Chondrocyte (in vitro differentiated cells): ENCODE data around the gene SELENOO. TPM values are rescaled to one million over a fixed set of nuclear protein-coding genes. Genes with fewer than 3 reads are reported as not detected.
A peak's percentile ranks its signal among the peaks of the same experiment; 100 is the strongest.

Experiments
- DNase-seq: peaks from one replicate; pipeline ENCODE4 v3.0.0; 2021; ENCODE audit warnings: mixed read lengths, low spot score
- H3K27ac Mint-ChIP-seq: one replicate; pipeline ENCODE4 v1.8.0; 2021; ENCODE audit warnings: mild to moderate bottlenecking, moderate library complexity, mixed read lengths; ENCODE audit not compliant: unreplicated experiment
- H3K27me3 Mint-ChIP-seq: 2 replicates; pipeline ENCODE4 v1.8.0; 2021; ENCODE audit warnings: low read depth, mixed read lengths
- H3K36me3 Mint-ChIP-seq: 2 replicates; pipeline ENCODE4 v1.8.0; 2021; ENCODE audit warnings: low read depth, mixed read lengths
- H3K4me1 Mint-ChIP-seq: 2 replicates; pipeline ENCODE4 v1.8.0; 2021; ENCODE audit warnings: low read depth, mild to moderate bottlenecking, mixed read lengths
- H3K4me3 Mint-ChIP-seq: one replicate; pipeline ENCODE4 v1.8.0; 2021; ENCODE audit warnings: mild to moderate bottlenecking, moderate library complexity, mixed read lengths; ENCODE audit not compliant: unreplicated experiment
- H3K9me3 Mint-ChIP-seq: 2 replicates; pipeline ENCODE4 v1.8.0; 2021; ENCODE audit warnings: low read depth, mixed read lengths
- total RNA-seq: library from RNA; stranded (reverse); gene quantifications from 3 replicates; pipeline ENCODE4 v1.2.1, GENCODE V29; 2021
- TF ChIP-seq, protein P1 (sequence below): fragments of 200-600 bp; sonication (generic); IDR thresholded peaks from 2 replicates; pipeline ENCODE4 v1.5.0; 2021; ENCODE audit warnings: antibody characterized with exemption, mild to moderate bottlenecking, moderate library complexity

Gene SELENOO
- total RNA-seq, 1 donor from 2014 or later, result 17.1 TPM

DNA sequence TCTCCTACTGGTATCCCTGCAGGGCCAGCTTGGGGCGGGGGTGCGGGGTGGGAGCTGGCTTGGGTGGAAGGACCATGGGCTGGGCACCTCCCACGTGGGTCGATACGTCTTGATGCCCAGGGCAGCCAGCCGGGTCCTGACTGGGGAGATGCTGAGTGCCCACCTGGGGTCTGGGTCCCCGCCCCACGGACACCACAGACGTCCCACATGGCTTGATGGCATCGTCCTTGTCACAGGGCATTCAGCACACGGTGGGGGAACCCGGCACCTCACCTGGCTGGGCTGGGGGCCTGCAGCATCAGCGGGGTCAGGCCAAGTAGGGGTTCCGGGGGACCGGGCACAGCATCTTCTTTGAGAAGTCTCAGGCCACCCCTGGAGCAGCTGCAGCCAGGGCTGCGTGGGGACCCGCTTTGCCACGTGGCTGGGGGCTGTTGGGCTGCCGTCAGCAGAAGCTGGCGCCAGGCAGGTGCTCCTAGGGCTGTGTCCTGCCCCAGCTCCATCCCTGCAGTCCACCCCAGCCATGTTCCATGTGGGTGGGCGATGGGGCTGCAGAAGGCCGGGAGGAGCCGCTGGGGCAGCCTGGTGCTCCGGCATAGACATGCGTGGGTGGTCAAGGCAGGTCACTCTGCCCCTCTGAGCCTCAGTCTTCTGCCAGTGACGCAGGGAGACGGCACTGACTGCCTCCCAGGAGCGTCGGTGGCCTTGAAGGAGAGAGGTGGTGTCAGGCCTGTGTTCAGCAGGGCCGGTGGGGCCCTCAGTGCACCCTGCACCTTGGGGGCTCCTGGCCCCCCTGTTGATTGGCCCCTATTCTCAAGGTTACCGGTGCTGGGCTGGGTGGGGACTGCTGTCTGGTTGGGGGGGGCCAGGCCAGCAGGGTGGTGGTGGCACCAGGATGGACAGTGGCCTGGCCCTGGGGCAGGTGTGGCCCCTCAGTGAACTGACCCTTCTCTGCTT is 8.4 kb downstream of the SELENOO start:
- H3K4me1 Mint-ChIP-seq, result peaks cover 6% of the 10 kb centered on the region
- TF ChIP-seq, protein P1, sequence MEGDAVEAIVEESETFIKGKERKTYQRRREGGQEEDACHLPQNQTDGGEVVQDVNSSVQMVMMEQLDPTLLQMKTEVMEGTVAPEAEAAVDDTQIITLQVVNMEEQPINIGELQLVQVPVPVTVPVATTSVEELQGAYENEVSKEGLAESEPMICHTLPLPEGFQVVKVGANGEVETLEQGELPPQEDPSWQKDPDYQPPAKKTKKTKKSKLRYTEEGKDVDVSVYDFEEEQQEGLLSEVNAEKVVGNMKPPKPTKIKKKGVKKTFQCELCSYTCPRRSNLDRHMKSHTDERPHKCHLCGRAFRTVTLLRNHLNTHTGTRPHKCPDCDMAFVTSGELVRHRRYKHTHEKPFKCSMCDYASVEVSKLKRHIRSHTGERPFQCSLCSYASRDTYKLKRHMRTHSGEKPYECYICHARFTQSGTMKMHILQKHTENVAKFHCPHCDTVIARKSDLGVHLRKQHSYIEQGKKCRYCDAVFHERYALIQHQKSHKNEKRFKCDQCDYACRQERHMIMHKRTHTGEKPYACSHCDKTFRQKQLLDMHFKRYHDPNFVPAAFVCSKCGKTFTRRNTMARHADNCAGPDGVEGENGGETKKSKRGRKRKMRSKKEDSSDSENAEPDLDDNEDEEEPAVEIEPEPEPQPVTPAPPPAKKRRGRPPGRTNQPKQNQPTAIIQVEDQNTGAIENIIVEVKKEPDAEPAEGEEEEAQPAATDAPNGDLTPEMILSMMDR, result no peak
- no peak for DNase-seq
- no peaks in the 10 kb centered on the region for H3K27me3 Mint-ChIP-seq
- H3K27ac Mint-ChIP-seq, result no peak overlapping the region
- H3K9me3 Mint-ChIP-seq, result no peaks in the 10 kb centered on the region
- no peak overlapping the region for H3K4me3 Mint-ChIP-seq
- H3K36me3 Mint-ChIP-seq, result peaks cover 22% of the 10 kb centered on the region

DNA sequence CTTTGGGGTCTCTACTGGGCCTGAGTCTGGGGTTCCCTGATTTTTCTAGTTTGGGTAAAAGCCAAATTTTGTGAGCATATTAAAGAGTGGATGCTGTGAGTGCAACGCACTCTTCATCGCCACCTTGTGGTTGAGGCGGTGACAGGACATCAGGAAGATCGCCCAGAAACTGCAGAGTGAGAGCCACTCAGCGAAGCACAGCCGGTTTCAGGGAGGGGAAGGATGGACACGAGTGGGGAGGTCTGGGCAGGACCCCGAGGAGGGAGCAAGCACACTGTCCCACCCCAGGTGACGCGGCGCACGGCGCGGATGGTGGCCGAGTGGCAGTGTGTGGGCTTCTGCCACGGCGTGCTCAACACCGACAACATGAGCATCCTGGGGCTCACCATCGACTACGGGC is 9.1 kb downstream of the SELENOO start:
- Mint-ChIP-seq H3K9me3 (no peaks in the 10 kb centered on the region), H3K36me3 (peaks cover 23% of the 10 kb centered on the region), H3K27me3 (no peaks in the 10 kb centered on the region), H3K4me3 (no peak overlapping the region), H3K4me1 (peaks cover 8% of the 10 kb centered on the region), H3K27ac (no peak overlapping the region)
- DNase-seq, result no peak
- TF ChIP-seq, protein P1, result peak; percentile 91

DNA sequence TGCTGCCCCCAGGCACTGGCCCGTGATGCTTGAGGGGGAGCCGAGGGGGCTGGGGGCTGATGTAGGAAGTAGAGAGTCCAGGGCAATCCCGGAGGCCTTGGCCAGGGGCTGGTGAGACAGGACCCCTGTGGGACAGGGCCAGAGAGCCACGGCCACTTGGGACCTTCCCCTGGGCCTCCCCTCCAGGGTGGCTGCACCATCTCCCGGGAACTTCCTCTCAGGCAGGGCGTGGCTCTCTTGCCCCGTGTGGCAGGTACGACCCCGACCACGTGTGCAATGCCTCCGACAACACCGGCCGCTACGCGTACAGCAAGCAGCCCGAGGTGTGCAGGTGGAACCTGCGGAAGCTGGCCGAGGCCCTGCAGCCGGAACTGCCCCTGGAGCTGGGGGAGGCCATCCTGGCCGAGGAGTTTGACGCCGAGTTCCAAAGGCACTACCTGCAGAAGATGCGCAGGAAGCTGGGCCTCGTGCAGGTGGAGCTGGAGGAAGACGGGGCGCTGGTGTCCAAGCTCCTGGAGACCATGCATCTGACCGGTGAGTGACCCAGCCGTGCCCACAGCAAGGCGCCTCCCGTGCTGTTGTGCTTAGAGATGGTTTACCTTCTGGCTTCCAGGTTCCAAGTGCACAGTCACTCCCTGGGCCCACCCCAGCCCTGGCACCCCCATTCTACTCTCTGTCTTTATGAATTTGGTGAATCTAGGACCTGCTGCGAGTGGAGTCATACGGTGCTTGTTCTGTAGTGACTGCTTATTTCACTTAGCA is 9.7 kb downstream of the SELENOO start:
- H3K27me3 Mint-ChIP-seq, result no peaks in the 10 kb centered on the region
- peaks cover 23% of the 10 kb centered on the region for H3K36me3 Mint-ChIP-seq
- H3K27ac Mint-ChIP-seq, result no peak overlapping the region
- H3K4me1 Mint-ChIP-seq, result peaks cover 9% of the 10 kb centered on the region
- TF ChIP-seq, protein P1, result no peak
- no peaks in the 10 kb centered on the region for H3K9me3 Mint-ChIP-seq
- DNase-seq, result no peak
- no peak overlapping the region for H3K4me3 Mint-ChIP-seq

DNA sequence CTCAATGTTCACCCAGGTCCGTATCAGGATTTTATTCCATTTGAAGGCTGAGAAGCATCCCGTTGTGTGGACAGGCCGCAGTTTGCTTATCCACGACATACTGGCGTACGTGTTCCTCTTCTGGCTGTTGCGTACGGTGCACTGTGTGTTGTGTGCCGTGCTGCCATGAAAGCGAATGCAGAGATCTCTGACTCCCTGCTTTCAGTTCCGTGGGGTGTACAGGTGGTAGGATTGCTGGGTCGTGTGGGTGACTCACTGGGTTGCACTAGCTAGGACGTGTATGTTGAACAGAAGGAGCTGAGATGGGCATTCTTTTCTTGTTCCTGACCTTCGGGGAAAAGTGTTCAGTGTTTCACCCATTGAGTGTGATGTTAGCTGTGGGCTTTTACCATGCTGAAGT is 10.3 kb downstream of the SELENOO start:
- TF ChIP-seq, protein P1, result no peak
- Mint-ChIP-seq H3K27me3 (no peaks in the 10 kb centered on the region), H3K4me3 (no peak overlapping the region), H3K27ac (peak overlapping the region; percentile 5), H3K36me3 (peaks cover 24% of the 10 kb centered on the region), H3K4me1 (peaks cover 9% of the 10 kb centered on the region), H3K9me3 (no peaks in the 10 kb centered on the region)
- no peak for DNase-seq

DNA sequence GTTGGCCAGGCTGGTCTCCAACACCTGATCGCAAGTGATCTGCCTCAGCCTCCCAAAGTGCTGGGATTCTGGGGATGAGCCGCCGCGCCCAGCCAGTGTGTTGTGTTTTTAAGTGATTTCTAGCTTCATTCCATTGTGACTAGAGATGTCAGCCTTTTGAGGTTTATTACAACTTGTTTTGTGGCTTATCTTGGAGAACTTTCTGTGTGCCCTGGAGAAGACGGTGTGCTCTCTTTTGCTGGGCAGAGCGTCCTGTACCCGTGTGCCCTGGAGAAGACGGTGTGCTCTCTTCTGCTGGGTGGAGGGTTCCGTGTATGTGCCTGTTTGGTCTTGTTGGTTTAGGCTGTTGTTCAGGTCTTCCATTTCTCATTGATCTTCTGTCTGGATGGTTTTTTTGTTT is 12.5 kb downstream of the SELENOO start:
- DNase-seq, result no peak
- peaks cover 7% of the 10 kb centered on the region for H3K4me1 Mint-ChIP-seq
- no peaks in the 10 kb centered on the region for H3K9me3 Mint-ChIP-seq
- no peaks in the 10 kb centered on the region for H3K27me3 Mint-ChIP-seq
- peaks cover 24% of the 10 kb centered on the region for H3K36me3 Mint-ChIP-seq
- H3K4me3 Mint-ChIP-seq, result no peak overlapping the region
- TF ChIP-seq, protein P1, result no peak
- H3K27ac Mint-ChIP-seq, result no peak overlapping the region
